Neural cell (in vitro differentiated cells): ENCODE measurements around the gene SORCS1. TPM values are rescaled to one million over a fixed set of nuclear protein-coding genes. Genes with fewer than 3 reads are reported as not detected.

ENCODE experiments used
- H2AFZ ChIP-seq: fragments of 200-600, 300-800 bp; sonication (generic), shearing (Covaris generic); 2 replicates; pipeline ENCODE4 v1.6.0; 2014; ENCODE audit warnings: low read depth, mild to moderate bottlenecking, antibody characterized with exemption, low read length, moderate library complexity
- H3F3A ChIP-seq: fragments of 200-600 bp; shearing (Covaris generic); 2 replicates; pipeline ENCODE4 v1.6.1; 2016; ENCODE audit warnings: mild to moderate bottlenecking, moderate library complexity, mixed read lengths, antibody characterized with exemption, low read length; ENCODE audit not compliant: insufficient read depth, poor library complexity, severe bottlenecking
- H3K27ac ChIP-seq: fragments of 200-600, 300-800 bp; sonication (generic), shearing (Covaris generic); 2 replicates; pipeline ENCODE4 v1.5.1; 2014; ENCODE audit warnings: mild to moderate bottlenecking, low read length, moderate library complexity
- H3K27me3 ChIP-seq: fragments of 300-800, 200-600 bp; sonication (generic), shearing (Covaris generic); 2 replicates; pipeline ENCODE4 v1.6.0; 2014; ENCODE audit warnings: mild to moderate bottlenecking, low read depth, low read length, moderate library complexity; ENCODE audit not compliant: insufficient read depth
- H3K36me3 ChIP-seq: fragments of 300-800, 200-600 bp; sonication (generic), shearing (Covaris generic); 2 replicates; pipeline ENCODE4 v1.5.1; 2014; ENCODE audit warnings: mild to moderate bottlenecking, antibody characterized with exemption, low read length, moderate library complexity; ENCODE audit not compliant: insufficient read depth
- H3K4me2 ChIP-seq: fragments of 300-800, 200-600 bp; sonication (generic), shearing (Covaris generic); 2 replicates; pipeline ENCODE4 v1.6.0; 2014; ENCODE audit warnings: mild to moderate bottlenecking, low read length
- H3K4me3 ChIP-seq: fragments of 300-800, 200-600 bp; sonication (generic), shearing (Covaris generic); 2 replicates; pipeline ENCODE4 v1.5.1; 2014; ENCODE audit warnings: mild to moderate bottlenecking, low read length, moderate library complexity
- H3K79me2 ChIP-seq: fragments of 200-600 bp; shearing (Covaris generic); replicated peaks from 2 replicates; pipeline ENCODE4 v1.6.0; 2014; ENCODE audit warnings: mild to moderate bottlenecking, low read length, moderate library complexity; ENCODE audit not compliant: insufficient read depth
- H3K9ac ChIP-seq: fragments of 300-800, 200-600 bp; sonication (generic), shearing (Covaris generic); 2 replicates; pipeline ENCODE4 v1.6.1; 2016; ENCODE audit warnings: mild to moderate bottlenecking, low read length, mixed read lengths
- H3K9me2 ChIP-seq: fragments of 200-600 bp; shearing (Covaris generic); 2 replicates; pipeline ENCODE4 v1.6.1; 2016; ENCODE audit warnings: mild to moderate bottlenecking, low read length, mixed read lengths; ENCODE audit not compliant: insufficient read depth
- H3K9me3 ChIP-seq: fragments of 200-600, 300-800 bp; sonication (generic), shearing (Covaris generic); 2 replicates; pipeline ENCODE4 v1.6.1; 2016; ENCODE audit warnings: mild to moderate bottlenecking, mixed run types, low read length, moderate library complexity, mixed read lengths
- H4K20me1 ChIP-seq: fragments of 200-600 bp; shearing (Covaris generic); 2 replicates; pipeline ENCODE4 v1.6.1; 2016; ENCODE audit warnings: mild to moderate bottlenecking, mixed run types; ENCODE audit not compliant: insufficient read depth
- EP300 ChIP-seq: fragments of 450-650 bp; conservative IDR thresholded peaks from 2 replicates; pipeline ENCODE4 v1.6.1; 2014; ENCODE audit warnings: antibody characterized with exemption, mild to moderate bottlenecking, moderate library complexity; ENCODE audit not compliant: poor library complexity, severe bottlenecking
- EZH2 ChIP-seq: fragments of 200-600, 300-800 bp; shearing (Covaris generic), sonication (generic); IDR thresholded peaks from 2 replicates; pipeline ENCODE4 v1.6.1; 2014; ENCODE audit warnings: antibody characterized with exemption, low read length, borderline replicate concordance, mild to moderate bottlenecking; ENCODE audit not compliant: insufficient read depth, poor library complexity, severe bottlenecking
- MXI1 ChIP-seq: fragments of 450-650 bp; conservative IDR thresholded peaks from 2 replicates; pipeline ENCODE4 v1.6.1; 2014; ENCODE audit warnings: antibody characterized with exemption, mild to moderate bottlenecking; ENCODE audit not compliant: poor library complexity, severe bottlenecking
- POLR2AphosphoS5 ChIP-seq: IDR thresholded peaks from 2 replicates; pipeline ENCODE4 v1.6.1; 2012
- RAD21 ChIP-seq: fragments of 450-650 bp; conservative IDR thresholded peaks from 2 replicates; pipeline ENCODE4 v1.6.1; 2014; ENCODE audit warnings: antibody characterized with exemption, mild to moderate bottlenecking, moderate library complexity
- REST ChIP-seq: IDR thresholded peaks from 2 replicates; pipeline ENCODE4 v1.6.1; 2012; ENCODE audit warnings: borderline replicate concordance
- SMC3 ChIP-seq: fragments of 450-650 bp; conservative IDR thresholded peaks from 2 replicates; pipeline ENCODE4 v1.6.1; 2014; ENCODE audit warnings: antibody characterized with exemption, mild to moderate bottlenecking, moderate library complexity; ENCODE audit not compliant: poor library complexity
- TAF1 ChIP-seq: IDR thresholded peaks from 2 replicates; pipeline ENCODE4 v1.6.1; 2012; ENCODE audit warnings: low read depth
- polyA plus RNA-seq: library from polyadenylated mRNA; depleted of rRNA; stranded (reverse); fragments of >200 nt; gene quantifications from 2 replicates; pipeline ENCODE4 v1.2.3, GENCODE V29; 2014
- TF ChIP-seq, protein P1 (sequence below): fragments of 450-650 bp; IDR thresholded peaks from 2 replicates; pipeline ENCODE4 v1.5.1; 2014; ENCODE audit warnings: antibody characterized with exemption, mild to moderate bottlenecking, moderate library complexity; ENCODE audit not compliant: poor library complexity, severe bottlenecking

The SORCS1 gene
- polyA plus RNA-seq, 1 donor from 2014 or later: 27.0 TPM

DNA sequence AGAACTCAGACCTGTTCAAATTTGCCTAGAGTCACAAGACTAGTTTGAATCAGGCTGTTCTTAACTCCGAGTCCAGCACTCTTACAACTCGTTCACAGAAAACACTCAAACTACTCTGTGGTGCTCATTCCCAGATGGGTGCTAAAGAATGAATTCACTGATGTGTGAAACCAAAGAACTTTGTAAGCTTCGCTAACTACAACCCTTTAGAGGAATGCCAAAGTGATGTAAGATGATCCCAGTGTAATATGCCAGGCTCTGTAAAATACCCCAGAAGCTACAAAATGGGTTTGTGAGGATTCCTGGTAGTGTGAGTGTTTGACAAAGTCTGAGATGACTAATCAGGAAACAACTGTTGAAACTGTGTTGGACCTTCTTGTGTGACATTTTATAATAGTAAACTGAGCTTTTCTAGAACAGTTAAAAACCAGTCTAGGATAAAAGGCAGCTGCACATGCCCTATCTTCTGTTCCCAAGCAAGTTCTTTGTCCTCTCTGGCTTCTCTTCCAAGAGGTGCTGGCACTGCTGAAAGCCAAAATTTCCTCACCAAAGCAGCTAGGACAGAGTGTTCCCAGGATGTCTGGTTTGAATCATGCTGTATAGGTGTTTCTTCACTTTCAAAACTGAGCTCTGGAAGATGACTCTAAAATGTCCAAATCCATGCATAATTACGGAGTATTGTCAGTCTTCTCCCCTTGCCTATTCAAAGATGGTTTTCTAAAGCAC lies 527.6 kb downstream of the SORCS1 start:
- H3K36me3 ChIP-seq: no peaks in the 10 kb centered on the region
- H3K4me3 ChIP-seq: no peak overlapping the region
- no peaks in the 10 kb centered on the region for H3F3A ChIP-seq
- H3K79me2 ChIP-seq: no peaks in the 10 kb centered on the region
- no peak overlapping the region for H3K4me2 ChIP-seq
- H4K20me1 ChIP-seq: no peaks in the 10 kb centered on the region
- no peak overlapping the region for H3K9ac ChIP-seq
- no peak overlapping the region for H3K27ac ChIP-seq
- H3K9me2 ChIP-seq: no peaks in the 10 kb centered on the region
- H2AFZ ChIP-seq: no peak overlapping the region
- no peak for TF ChIP-seq REST
- no peak for TF ChIP-seq EP300
- TF ChIP-seq SMC3: no peak
- no peak for TF ChIP-seq EZH2
- no peak for TF ChIP-seq MXI1
- no peak for TF ChIP-seq POLR2AphosphoS5
- TF ChIP-seq TAF1: no peak
- no peak for TF ChIP-seq RAD21
- TF ChIP-seq, protein P1, sequence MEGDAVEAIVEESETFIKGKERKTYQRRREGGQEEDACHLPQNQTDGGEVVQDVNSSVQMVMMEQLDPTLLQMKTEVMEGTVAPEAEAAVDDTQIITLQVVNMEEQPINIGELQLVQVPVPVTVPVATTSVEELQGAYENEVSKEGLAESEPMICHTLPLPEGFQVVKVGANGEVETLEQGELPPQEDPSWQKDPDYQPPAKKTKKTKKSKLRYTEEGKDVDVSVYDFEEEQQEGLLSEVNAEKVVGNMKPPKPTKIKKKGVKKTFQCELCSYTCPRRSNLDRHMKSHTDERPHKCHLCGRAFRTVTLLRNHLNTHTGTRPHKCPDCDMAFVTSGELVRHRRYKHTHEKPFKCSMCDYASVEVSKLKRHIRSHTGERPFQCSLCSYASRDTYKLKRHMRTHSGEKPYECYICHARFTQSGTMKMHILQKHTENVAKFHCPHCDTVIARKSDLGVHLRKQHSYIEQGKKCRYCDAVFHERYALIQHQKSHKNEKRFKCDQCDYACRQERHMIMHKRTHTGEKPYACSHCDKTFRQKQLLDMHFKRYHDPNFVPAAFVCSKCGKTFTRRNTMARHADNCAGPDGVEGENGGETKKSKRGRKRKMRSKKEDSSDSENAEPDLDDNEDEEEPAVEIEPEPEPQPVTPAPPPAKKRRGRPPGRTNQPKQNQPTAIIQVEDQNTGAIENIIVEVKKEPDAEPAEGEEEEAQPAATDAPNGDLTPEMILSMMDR: no peak
- no peaks in the 10 kb centered on the region for H3K9me3 ChIP-seq
- no peaks in the 10 kb centered on the region for H3K27me3 ChIP-seq

GRCh38 chr10:106635947-106636346 lies 528.6 kb downstream of the SORCS1 start:
- no peak overlapping the region for H3K4me3 ChIP-seq
- no peaks in the 10 kb centered on the region for H3K36me3 ChIP-seq
- H3F3A ChIP-seq: no peaks in the 10 kb centered on the region
- no peaks in the 10 kb centered on the region for H3K79me2 ChIP-seq
- H3K9ac ChIP-seq: no peak overlapping the region
- H2AFZ ChIP-seq: no peak overlapping the region
- H3K27ac ChIP-seq: no peak overlapping the region
- TF ChIP-seq SMC3 (no peak), EP300 (no peak), REST (no peak), TAF1 (no peak), MXI1 (no peak)
- no peaks in the 10 kb centered on the region for H3K9me2 ChIP-seq
- no peaks in the 10 kb centered on the region for H4K20me1 ChIP-seq
- H3K4me2 ChIP-seq: no peak overlapping the region
- no peaks in the 10 kb centered on the region for H3K9me3 ChIP-seq
- H3K27me3 ChIP-seq: no peaks in the 10 kb centered on the region
